Astrocyte (in vitro differentiated cells and primary cell): ENCODE results near the gene METTL18. TPM values are rescaled to one million over a fixed set of nuclear protein-coding genes. Genes with fewer than 3 reads are reported as not detected.

Experiments used
- DNase-seq: peaks from one replicate; pipeline ENCODE4 v3.0.0-alpha.2; 2010; ENCODE audit warnings: low read depth
- FAIRE-seq: peaks from 2 replicates; lab custom pipeline; 2011; peaks lifted over from hg19 to GRCh38; lab: Jason Lieb, UNC
- H2AFZ ChIP-seq: 2 replicates; pipeline ENCODE4 v1.6.0; 2012; ENCODE audit warnings: low read depth, low read length, inconsistent platforms
- H3K27ac ChIP-seq: 2 replicates; pipeline ENCODE4 v1.5.1; 2011; ENCODE audit warnings: low read depth, low read length, inconsistent platforms
- H3K27me3 ChIP-seq: 2 replicates; pipeline ENCODE4 v1.6.0; 2011; ENCODE audit warnings: low read length, inconsistent platforms; ENCODE audit not compliant: insufficient read depth
- H3K36me3 ChIP-seq: 2 replicates; pipeline ENCODE4 v1.5.1; 2011; ENCODE audit warnings: low read length, inconsistent platforms; ENCODE audit not compliant: insufficient read depth
- H3K4me1 ChIP-seq: 2 replicates; pipeline ENCODE4 v1.5.1; 2011; ENCODE audit warnings: low read length, inconsistent platforms; ENCODE audit not compliant: insufficient read depth
- H3K4me2 ChIP-seq: 2 replicates; pipeline ENCODE4 v1.6.0; 2012; ENCODE audit warnings: low read length, inconsistent platforms
- H3K4me3 ChIP-seq: 2 replicates; pipeline ENCODE4 v1.5.1; 2011; ENCODE audit warnings: low read depth, mild to moderate bottlenecking, low read length, inconsistent platforms; ENCODE audit not compliant: insufficient read depth
- H3K79me2 ChIP-seq: 2 replicates; pipeline ENCODE4 v1.6.0; 2012; ENCODE audit warnings: mild to moderate bottlenecking, low read length, inconsistent platforms; ENCODE audit not compliant: insufficient read depth
- H3K9ac ChIP-seq: 2 replicates; pipeline ENCODE4 v1.6.0; 2012; ENCODE audit warnings: mild to moderate bottlenecking, low read length, inconsistent platforms
- H3K9me3 ChIP-seq: 2 replicates; pipeline ENCODE4 v1.5.1; 2012; ENCODE audit warnings: low read depth, mild to moderate bottlenecking, low read length, inconsistent platforms; ENCODE audit not compliant: insufficient read depth
- H4K20me1 ChIP-seq: 2 replicates; pipeline ENCODE4 v1.6.0; 2012; ENCODE audit warnings: low read length, inconsistent platforms; ENCODE audit not compliant: insufficient read depth
- H3K27ac Mint-ChIP-seq: one replicate; pipeline ENCODE4 v1.8.0; 2021; ENCODE audit warnings: mild to moderate bottlenecking, mixed read lengths; ENCODE audit not compliant: unreplicated experiment
- H3K27me3 Mint-ChIP-seq: one replicate; pipeline ENCODE4 v1.8.0; 2021; ENCODE audit warnings: low read depth, mixed read lengths; ENCODE audit not compliant: unreplicated experiment
- H3K36me3 Mint-ChIP-seq: one replicate; pipeline ENCODE4 v1.8.0; 2021; ENCODE audit warnings: low read depth, mixed read lengths; ENCODE audit not compliant: unreplicated experiment
- H3K4me1 Mint-ChIP-seq: one replicate; pipeline ENCODE4 v1.8.0; 2021; ENCODE audit warnings: low read depth, mixed read lengths; ENCODE audit not compliant: unreplicated experiment
- H3K4me3 Mint-ChIP-seq: one replicate; pipeline ENCODE4 v1.8.0; 2021; ENCODE audit warnings: mild to moderate bottlenecking, moderate library complexity, mixed read lengths; ENCODE audit not compliant: unreplicated experiment
- H3K9me3 Mint-ChIP-seq: one replicate; pipeline ENCODE4 v1.8.0; 2021; ENCODE audit warnings: mild to moderate bottlenecking, mixed read lengths; ENCODE audit not compliant: unreplicated experiment
- CTCF ChIP-seq: IDR thresholded peaks from 2 replicates; pipeline ENCODE4 v1.5.1; 2011; ENCODE audit warnings: low read depth, mild to moderate bottlenecking, inconsistent platforms, low read length, moderate library complexity; ENCODE audit not compliant: insufficient read depth
- EZH2 ChIP-seq: IDR thresholded peaks from 2 replicates; pipeline ENCODE4 v1.6.1; 2012; ENCODE audit warnings: mild to moderate bottlenecking, low read length, inconsistent platforms; ENCODE audit not compliant: insufficient read depth
- total RNA-seq: library from RNA; stranded (reverse); gene quantifications from 2 replicates; pipeline ENCODE4 v1.2.1, GENCODE V29; 2021

Gene METTL18
- total RNA-seq, 1 donor from 2014 or later = 3.9 TPM

- H3K9me3 ChIP-seq = no peaks in the 10 kb centered on the region
- no peak overlapping the region for H3K9ac ChIP-seq
- no peaks in the 10 kb centered on the region for H3K27me3 ChIP-seq
- H3K9me3 Mint-ChIP-seq = no peaks in the 10 kb centered on the region
- no peak overlapping the region for H3K27ac ChIP-seq
- H3K36me3 ChIP-seq = peaks cover 3% of the 10 kb centered on the region
- no peak overlapping the region for H2AFZ ChIP-seq
- no peaks in the 10 kb centered on the region for H3K27me3 Mint-ChIP-seq
- TF ChIP-seq CTCF (no peak), EZH2 (no peak)
- H3K4me1 Mint-ChIP-seq = no peaks in the 10 kb centered on the region
- DNase-seq = no peak
- H3K27ac Mint-ChIP-seq = no peak overlapping the region
- no peak overlapping the region for H3K4me2 ChIP-seq
- H3K36me3 Mint-ChIP-seq = no peaks in the 10 kb centered on the region
- H3K79me2 ChIP-seq = no peaks in the 10 kb centered on the region
- no peak overlapping the region for H3K4me3 Mint-ChIP-seq
- H4K20me1 ChIP-seq = no peaks in the 10 kb centered on the region
- no peak for FAIRE-seq
- no peaks in the 10 kb centered on the region for H3K4me1 ChIP-seq
- no peak overlapping the region for H3K4me3 ChIP-seq
Measured at GRCh38 chr1:169833179-169833901, 38.6 kb upstream of the METTL18 start.

- no peaks in the 10 kb centered on the region for H4K20me1 ChIP-seq
- no peak overlapping the region for H3K9ac ChIP-seq
- no peak overlapping the region for H3K4me2 ChIP-seq
- H3K4me3 ChIP-seq = no peak overlapping the region
- H2AFZ ChIP-seq = no peak overlapping the region
- TF ChIP-seq CTCF (no peak), EZH2 (no peak)
- Mint-ChIP-seq H3K4me1 (no peaks in the 10 kb centered on the region), H3K27ac (no peak overlapping the region), H3K4me3 (no peak overlapping the region), H3K27me3 (no peaks in the 10 kb centered on the region), H3K36me3 (no peaks in the 10 kb centered on the region), H3K9me3 (no peaks in the 10 kb centered on the region)
- DNase-seq (no peak), FAIRE-seq (no peak)
- peaks cover 8% of the 10 kb centered on the region for H3K36me3 ChIP-seq
- H3K9me3 ChIP-seq = no peaks in the 10 kb centered on the region
- no peak overlapping the region for H3K27ac ChIP-seq
- no peaks in the 10 kb centered on the region for H3K27me3 ChIP-seq
- H3K4me1 ChIP-seq = no peaks in the 10 kb centered on the region
- H3K79me2 ChIP-seq = no peaks in the 10 kb centered on the region
Measured at GRCh38 chr1:169829671-169830070, 35.0 kb upstream of the METTL18 start.

DNA sequence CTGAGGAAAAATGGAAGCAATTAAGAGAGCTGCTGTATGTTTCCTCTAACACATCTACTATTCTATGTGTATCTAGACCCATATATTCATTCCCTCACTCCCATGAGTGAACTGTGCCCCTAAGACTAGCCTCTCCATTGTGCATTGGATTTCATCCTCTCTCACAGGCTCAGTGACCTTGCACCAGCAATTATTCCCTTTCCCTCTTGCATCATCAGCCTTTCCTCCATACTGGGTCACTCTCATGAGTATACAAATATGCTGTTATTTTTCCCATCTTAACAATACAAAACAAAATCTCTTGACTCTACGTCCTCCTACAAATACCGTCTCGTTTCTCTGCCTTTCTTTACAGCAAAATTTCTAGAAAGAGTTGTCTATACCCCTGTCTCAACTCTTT, 29.4 kb upstream of the METTL18 start:
- Histone ChIP-seq H3K4me2 (no peak overlapping the region), H3K9me3 (no peaks in the 10 kb centered on the region), H3K27ac (no peak overlapping the region), H3K4me1 (no peaks in the 10 kb centered on the region), H3K9ac (no peak overlapping the region), H3K36me3 (peaks cover 13% of the 10 kb centered on the region), H3K27me3 (no peaks in the 10 kb centered on the region), H4K20me1 (no peaks in the 10 kb centered on the region), H3K79me2 (no peaks in the 10 kb centered on the region), H2AFZ (no peak overlapping the region), H3K4me3 (no peak overlapping the region)
- H3K4me3 Mint-ChIP-seq = no peak overlapping the region
- H3K27ac Mint-ChIP-seq = no peak overlapping the region
- no peak for TF ChIP-seq CTCF
- no peak for TF ChIP-seq EZH2
- no peaks in the 10 kb centered on the region for H3K9me3 Mint-ChIP-seq
- no peaks in the 10 kb centered on the region for H3K27me3 Mint-ChIP-seq
- DNase-seq (no peak), FAIRE-seq (no peak)
- peaks cover 2% of the 10 kb centered on the region for H3K36me3 Mint-ChIP-seq
- no peaks in the 10 kb centered on the region for H3K4me1 Mint-ChIP-seq
